ENCODE data around the gene CCN6. TPM values are rescaled to one million over a fixed set of nuclear protein-coding genes. Genes with fewer than 3 reads are reported as not detected.

CCN6 gene
- total RNA-seq, 2 donors from 2014 or later: not detected

Other genes starting within 250 kb of the CCN6 start
- gene FYN, start 180.7 kb upstream of the CCN6 start, total RNA-seq: 100 to 1,000 TPM; 287 to 304 TPM
- 10 to 100 TPM; 16.4 to 26.9 TPM for gene TUBE1, start 33.4 kb downstream of the CCN6 start, total RNA-seq
- gene FAM229B, start 33.5 kb downstream of the CCN6 start, total RNA-seq: 1 to 10 TPM; 1.3 to 6.3 TPM
- gene LAMA4, start 200.5 kb downstream of the CCN6 start, total RNA-seq: not detected